Left renal cortex interstitium (tissue), 4 donors: ENCODE data around the gene DGKQ. TPM values are rescaled to one million over a fixed set of nuclear protein-coding genes. Genes with fewer than 3 reads are reported as not detected.
"Not testable (repeated sequence)": the region's sequence is repeated elsewhere in the genome, so short reads cannot be mapped to it uniquely, and the experiment has no call there.

Experiments
- DNase-seq, 4 donors: peaks; one replicate each; pipeline ENCODE4 v3.0.0-alpha.2; 2013; ENCODE audit warnings: low read depth in 4 of 4, low spot score in 2 of 4, missing footprints in 1 of 4
- polyA plus RNA-seq, 4 donors: library from polyadenylated mRNA; unstranded; fragments of 120-200 nt; gene quantifications; one replicate each; pipeline ENCODE4 v1.2.1, GENCODE V29; 2013; ENCODE audit not compliant: insufficient read length in 4 of 4

Gene DGKQ
- polyA plus RNA-seq, 4 donors: 6.0 to 9.6 (median 9.2) TPM

GRCh38 chr4:930028-930551 lies 43.3 kb downstream of the DGKQ start:
- DNase-seq: no peak

GRCh38 chr4:929096-929765 lies 44.1 kb downstream of the DGKQ start:
- DNase-seq: no peak

- not testable (repeated sequence) for DNase-seq
Observed at GRCh38 chr4:927566-927965, 45.8 kb downstream of the DGKQ start.

- DNase-seq: no peak
Observed at GRCh38 chr4:926538-926937, 46.8 kb downstream of the DGKQ start.

GRCh38 chr4:925771-926500 lies 47.4 kb downstream of the DGKQ start:
- no peak for DNase-seq

GRCh38 chr4:925171-925570 lies 48.2 kb downstream of the DGKQ start:
- no peak for DNase-seq

GRCh38 chr4:924107-925096 lies 49.0 kb downstream of the DGKQ start:
- DNase-seq: no peak

GRCh38 chr4:921830-922331 lies 51.5 kb downstream of the DGKQ start:
- no peak for DNase-seq

GRCh38 chr4:919004-919680 lies 54.2 kb downstream of the DGKQ start:
- not testable (repeated sequence) for DNase-seq

GRCh38 chr4:918591-918990 lies 54.8 kb downstream of the DGKQ start:
- not testable (repeated sequence) for DNase-seq

GRCh38 chr4:917992-918391 lies 55.4 kb downstream of the DGKQ start:
- DNase-seq: no peak

GRCh38 chr4:917466-917865 lies 55.9 kb downstream of the DGKQ start:
- DNase-seq: no peak

- DNase-seq: no peak
Observed at GRCh38 chr4:915595-915994, 57.8 kb downstream of the DGKQ start.

- no peak for DNase-seq
Observed at GRCh38 chr4:915041-915474, 58.3 kb downstream of the DGKQ start.

GRCh38 chr4:914531-914930 lies 58.8 kb downstream of the DGKQ start:
- no peak for DNase-seq

- DNase-seq: no peak
Observed at GRCh38 chr4:913280-913618, 60.1 kb downstream of the DGKQ start.

GRCh38 chr4:912548-913279 lies 60.7 kb downstream of the DGKQ start:
- DNase-seq: no peak

- DNase-seq: no peak
Observed at GRCh38 chr4:911871-912490, 61.4 kb downstream of the DGKQ start.

- no peak for DNase-seq
Observed at GRCh38 chr4:911221-911751, 62.1 kb downstream of the DGKQ start.
